ENCODE results near the gene ATAT1.
A peak's percentile ranks its signal among the peaks of the same experiment; 100 is the strongest.
"Not testable (repeated sequence)": the region's sequence is repeated elsewhere in the genome, so short reads cannot be mapped to it uniquely, and the experiment has no call there.

ATAT1 gene

GRCh38 chr6:30592287-30592686 lies 34.4 kb upstream of the ATAT1 start:
- H3K4me2 ChIP-seq (ENCODE audit: low read depth, low read length, poor library complexity, severe bottlenecking): no peak overlapping the region
- no peaks in the 10 kb centered on the region for H3K27me3 ChIP-seq (ENCODE audit: low read length)
- H4K20me1 ChIP-seq (ENCODE audit: low read depth, low read length): no peaks in the 10 kb centered on the region; the same call in 1 of the 2 replicates
- H3K9ac ChIP-seq (ENCODE audit: low read length): no peak overlapping the region
- TF ChIP-seq EZH2phosphoT487 (conservative IDR thresholded peaks at IDR 0.05; ENCODE audit: low read length) (no peak), CTCF (IDR thresholded peaks at IDR 0.05; ENCODE audit: insufficient read depth, low read length, poor library complexity, severe bottlenecking) (no peak)
- H3K9me3 ChIP-seq (ENCODE audit: insufficient read depth, low read length): no peaks in the 10 kb centered on the region
- H3K79me2 ChIP-seq (ENCODE audit: insufficient read depth, low read length): 0 out of 2 replicates have a peak, but pooled peaks cover 9% of the 10 kb centered on the region
- no peak overlapping the region for H2AFZ ChIP-seq (ENCODE audit: low read depth, low read length, severe bottlenecking)
- H3K9me2 ChIP-seq (replicated peaks; ENCODE audit: insufficient read depth, low read length): no peaks in the 10 kb centered on the region
- H3K27ac ChIP-seq (ENCODE audit: low read depth, low read length): no peak overlapping the region
- H3K4me3 ChIP-seq (ENCODE audit: insufficient read depth, low read length, poor library complexity, severe bottlenecking): no peak overlapping the region
- H3K36me3 ChIP-seq (ENCODE audit: low read length): peaks cover 23% of the 10 kb centered on the region
- H3F3A ChIP-seq (ENCODE audit: insufficient read depth): peaks cover 19% of the 10 kb centered on the region

- H2AFZ ChIP-seq (ENCODE audit: low read depth, low read length, severe bottlenecking); H3K9me3 ChIP-seq (ENCODE audit: insufficient read depth, low read length); H4K20me1 ChIP-seq (ENCODE audit: low read depth, low read length); H3K4me2 ChIP-seq (ENCODE audit: low read depth, low read length, poor library complexity, severe bottlenecking); H3K9me2 ChIP-seq (replicated peaks; ENCODE audit: insufficient read depth, low read length); H3K27me3 ChIP-seq (ENCODE audit: low read length); H3K27ac ChIP-seq (ENCODE audit: low read depth, low read length); H3K4me3 ChIP-seq (ENCODE audit: insufficient read depth, low read length, poor library complexity, severe bottlenecking); H3K79me2 ChIP-seq (ENCODE audit: insufficient read depth, low read length); H3K9ac ChIP-seq (ENCODE audit: low read length): not testable (repeated sequence)
- Histone ChIP-seq H3F3A (ENCODE audit: insufficient read depth) (peaks cover 43% of the 10 kb centered on the region), H3K36me3 (ENCODE audit: low read length) (peaks cover 12% of the 10 kb centered on the region; the same call in 1 of the 2 replicates)
- TF ChIP-seq CTCF (IDR thresholded peaks at IDR 0.05; ENCODE audit: insufficient read depth, low read length, poor library complexity, severe bottlenecking): peak; percentile 89
Observed at GRCh38 chr6:30597315-30598144, 29.1 kb upstream of the ATAT1 start.

- Histone ChIP-seq H3K79me2 (ENCODE audit: insufficient read depth, low read length) (no peaks in the 10 kb centered on the region), H4K20me1 (ENCODE audit: low read depth, low read length) (no peaks in the 10 kb centered on the region), H3K4me2 (ENCODE audit: low read depth, low read length, poor library complexity, severe bottlenecking) (no peak overlapping the region), H3F3A (ENCODE audit: insufficient read depth) (peaks cover 38% of the 10 kb centered on the region), H2AFZ (ENCODE audit: low read depth, low read length, severe bottlenecking) (no peak overlapping the region), H3K9me3 (ENCODE audit: insufficient read depth, low read length) (no peaks in the 10 kb centered on the region), H3K9me2 (replicated peaks; ENCODE audit: insufficient read depth, low read length) (no peaks in the 10 kb centered on the region), H3K9ac (ENCODE audit: low read length) (no peak overlapping the region), H3K36me3 (ENCODE audit: low read length) (peaks cover 22% of the 10 kb centered on the region), H3K27ac (ENCODE audit: low read depth, low read length) (no peak overlapping the region), H3K4me3 (ENCODE audit: insufficient read depth, low read length, poor library complexity, severe bottlenecking) (no peak overlapping the region), H3K27me3 (ENCODE audit: low read length) (no peaks in the 10 kb centered on the region)
- TF ChIP-seq CTCF (IDR thresholded peaks at IDR 0.05; ENCODE audit: insufficient read depth, low read length, poor library complexity, severe bottlenecking) (no peak), EZH2phosphoT487 (conservative IDR thresholded peaks at IDR 0.05; ENCODE audit: low read length) (no peak)
Observed at GRCh38 chr6:30598912-30599624, 27.6 kb upstream of the ATAT1 start.

Measured in SU-DHL-6 (cell line).